ENCODE measurements around the gene PGF. TPM values are rescaled to one million over a fixed set of nuclear protein-coding genes. Genes with fewer than 3 reads are reported as not detected.

Gene PGF
- total RNA-seq, 2 experiments from 2014 or later: 0.28 TPM; not detected in 1

DNA sequence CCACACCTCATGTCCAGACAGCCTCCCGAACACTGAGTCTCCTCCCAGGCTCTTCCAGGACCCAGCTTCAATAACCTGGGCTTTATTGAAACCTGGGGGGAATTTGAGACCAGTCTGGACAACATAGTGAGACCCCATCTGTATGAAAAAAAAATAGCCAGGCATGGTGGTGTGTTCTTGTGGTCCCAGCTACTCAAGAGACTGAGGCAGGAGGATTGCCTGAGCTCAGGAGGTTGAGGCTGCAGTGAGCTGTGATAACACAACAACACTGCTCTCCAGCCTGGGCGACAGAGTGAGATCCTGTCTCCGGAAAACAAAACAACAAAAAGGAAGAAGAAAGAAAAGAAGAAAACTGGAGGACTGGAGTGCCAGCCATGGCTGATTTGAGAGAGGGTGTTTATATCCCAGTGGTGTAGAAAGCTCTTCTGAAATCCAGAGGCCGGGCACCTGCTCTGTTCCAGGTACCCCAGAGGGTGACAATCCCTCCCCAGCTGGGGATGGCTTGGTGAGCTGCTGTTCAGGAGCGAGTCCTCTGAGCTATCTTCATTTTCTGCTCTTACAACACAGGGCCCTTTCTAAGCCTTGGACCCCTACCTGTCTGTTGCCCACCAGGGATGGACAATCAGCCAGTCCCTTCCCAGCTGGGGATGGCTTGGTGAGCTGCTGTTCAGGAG lies 6.0 kb upstream of the PGF start:
- no peak overlapping the region for H3K4me3 Mint-ChIP-seq
- H3K36me3 Mint-ChIP-seq: no peaks in the 10 kb centered on the region
- peaks cover 33% of the 10 kb centered on the region for H3K27me3 Mint-ChIP-seq
- POLR2A ChIA-PET: no interaction called here
- peaks cover 10% of the 10 kb centered on the region for H3K4me1 Mint-ChIP-seq
- ATAC-seq (ENCODE audit: low read depth) (no peak), DNase-seq (no peak)
- no peaks in the 10 kb centered on the region for H3K9me3 Mint-ChIP-seq
- H3K27ac Mint-ChIP-seq: no peak overlapping the region

DNA sequence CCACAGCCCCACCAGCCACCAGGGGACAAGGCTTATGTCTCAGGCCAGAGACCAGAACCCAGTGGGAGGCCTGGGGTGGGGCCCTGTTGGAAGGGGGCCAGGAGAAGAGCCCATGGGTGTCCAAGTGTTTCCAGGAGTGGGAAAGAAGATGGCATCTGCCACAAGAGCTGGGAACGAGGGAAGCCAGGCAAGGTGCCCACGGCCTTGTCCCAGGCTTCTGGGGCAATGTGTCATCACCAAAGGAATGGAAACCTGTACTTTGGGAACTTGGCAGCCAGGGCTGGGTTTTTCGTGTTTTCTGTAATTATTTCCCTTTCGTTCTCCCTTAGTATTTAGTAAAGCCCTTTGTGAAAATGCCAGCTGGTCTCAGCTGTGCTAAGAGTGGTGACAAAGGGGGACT lies 5.3 kb upstream of the PGF start:
- POLR2A ChIA-PET: no interaction called here
- DNase-seq: no peak
- no peak for ATAC-seq (ENCODE audit: low read depth)
- Mint-ChIP-seq H3K4me1 (peaks cover 10% of the 10 kb centered on the region), H3K4me3 (no peak overlapping the region), H3K9me3 (no peaks in the 10 kb centered on the region), H3K27ac (no peak overlapping the region), H3K27me3 (peaks cover 34% of the 10 kb centered on the region), H3K36me3 (no peaks in the 10 kb centered on the region)

DNA sequence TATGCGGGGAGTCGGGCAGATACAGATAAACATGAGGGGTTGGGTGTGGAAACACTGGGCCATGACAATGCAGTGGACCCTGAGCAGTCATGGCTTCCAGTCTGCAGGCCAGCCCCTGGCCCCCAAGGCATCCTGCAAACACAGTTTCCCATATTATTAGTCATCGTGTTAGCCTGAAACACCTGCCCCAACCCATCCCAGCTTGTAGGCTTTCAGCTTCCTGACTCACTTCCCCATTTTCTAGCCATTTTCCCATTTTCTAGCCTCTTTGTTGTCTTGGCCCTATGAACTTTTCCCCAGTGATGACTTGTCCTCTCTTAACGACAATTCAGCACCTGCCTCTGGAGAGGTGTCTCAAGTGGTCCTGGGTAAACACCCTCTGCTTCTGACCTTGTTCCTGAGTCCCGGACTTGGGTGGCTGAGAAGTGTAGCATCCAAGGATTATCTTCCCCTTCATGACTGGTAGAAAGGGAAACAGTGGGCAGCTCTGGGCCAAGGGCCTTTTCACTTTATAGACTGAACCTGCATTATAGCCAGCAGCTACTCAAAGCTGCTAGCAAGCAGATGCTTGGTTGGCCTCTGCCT lies 4.3 kb upstream of the PGF start:
- peaks cover 32% of the 10 kb centered on the region for H3K27me3 Mint-ChIP-seq
- DNase-seq: no peak
- no peak overlapping the region for H3K4me3 Mint-ChIP-seq
- no peak overlapping the region for H3K27ac Mint-ChIP-seq
- H3K36me3 Mint-ChIP-seq: no peaks in the 10 kb centered on the region
- POLR2A ChIA-PET: no interaction called here
- ATAC-seq (ENCODE audit: low read depth): no peak
- H3K4me1 Mint-ChIP-seq: peaks cover 10% of the 10 kb centered on the region
- H3K9me3 Mint-ChIP-seq: no peaks in the 10 kb centered on the region

DNA sequence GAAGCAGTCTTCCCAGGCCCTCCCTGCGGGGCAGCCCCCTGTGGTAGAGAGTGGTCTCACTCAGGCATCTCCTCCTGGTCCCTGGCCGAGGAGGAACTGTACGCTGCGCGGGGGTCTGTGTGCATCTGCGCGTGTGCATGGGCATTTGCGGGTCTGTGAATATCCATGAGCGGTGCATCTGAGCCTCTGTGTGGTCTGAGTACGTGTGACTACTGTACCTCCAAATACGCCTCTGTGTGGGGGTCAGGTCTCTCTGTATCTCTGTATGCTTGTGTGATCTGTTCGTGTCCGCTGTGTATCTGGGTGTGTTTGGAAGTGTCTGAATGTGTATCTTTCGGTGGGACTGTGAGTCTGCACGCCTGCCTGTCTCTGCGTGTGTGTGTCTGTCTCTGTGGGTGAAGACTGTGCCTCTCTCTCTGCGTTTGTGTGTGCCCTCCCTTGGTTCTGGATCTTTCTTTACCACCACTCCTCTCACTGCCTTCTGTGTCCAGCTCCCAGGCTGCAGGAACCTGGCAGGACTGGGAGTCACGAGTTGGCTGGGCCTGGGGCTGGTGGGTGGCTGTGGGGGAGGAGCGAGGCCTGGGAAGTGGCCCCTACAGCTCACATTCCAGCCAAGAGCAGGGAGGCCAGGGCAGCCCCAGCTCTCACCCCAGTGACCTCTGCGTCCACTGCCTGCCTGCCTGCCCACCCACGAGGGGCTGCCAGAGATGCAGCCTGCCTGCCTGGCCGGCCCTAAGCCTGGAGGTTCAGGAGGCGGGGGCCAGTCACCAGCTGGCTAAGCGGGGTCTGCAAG lies 1.1 kb upstream of the PGF start:
- Mint-ChIP-seq H3K9me3 (no peaks in the 10 kb centered on the region), H3K27me3 (peaks cover 26% of the 10 kb centered on the region), H3K4me3 (peak overlapping the region; percentile 24), H3K27ac (no peak overlapping the region), H3K36me3 (no peaks in the 10 kb centered on the region), H3K4me1 (peaks cover 2% of the 10 kb centered on the region)
- DNase-seq (no peak), ATAC-seq (ENCODE audit: low read depth) (no peak)
- POLR2A ChIA-PET: no interaction called here

DNA sequence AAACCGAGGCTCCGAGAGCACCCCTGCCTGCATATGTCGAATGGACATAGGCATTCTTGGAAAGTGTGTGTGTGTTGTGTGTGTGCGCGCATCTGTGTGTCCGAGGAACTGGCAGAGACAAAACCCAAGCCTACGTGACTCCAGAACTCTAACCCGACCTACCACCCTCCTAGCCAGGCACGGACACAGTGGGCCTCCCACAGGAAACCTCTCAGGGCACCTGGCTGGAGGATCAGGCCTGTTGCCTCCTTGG lies 556 bp upstream of the PGF start:
- DNase-seq: no peak
- Mint-ChIP-seq H3K4me3 (peak overlapping the region; percentile 35), H3K27ac (no peak overlapping the region), H3K27me3 (peaks cover 26% of the 10 kb centered on the region), H3K9me3 (no peaks in the 10 kb centered on the region), H3K36me3 (no peaks in the 10 kb centered on the region), H3K4me1 (peaks cover 2% of the 10 kb centered on the region)
- ATAC-seq (ENCODE audit: low read depth): no peak
- POLR2A ChIA-PET: no interaction called here

DNA sequence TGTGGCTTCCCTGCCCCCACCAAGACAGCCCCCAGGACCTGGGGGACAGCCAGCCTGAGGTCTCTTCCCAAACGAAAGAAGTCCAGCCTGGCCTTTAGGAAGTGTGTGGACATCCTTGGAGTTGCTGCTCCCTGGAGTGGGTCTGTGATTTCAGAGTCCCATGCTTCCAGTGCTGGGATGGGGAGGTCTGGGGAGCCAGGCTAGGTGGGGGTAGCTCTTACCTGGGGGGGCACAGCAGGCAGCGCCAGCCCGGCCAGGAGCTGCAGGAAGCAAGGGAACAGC lies 509 bp downstream of the PGF start:
- ATAC-seq (ENCODE audit: low read depth): no peak
- H3K4me3 Mint-ChIP-seq: peak overlapping the region; percentile 71

DNA sequence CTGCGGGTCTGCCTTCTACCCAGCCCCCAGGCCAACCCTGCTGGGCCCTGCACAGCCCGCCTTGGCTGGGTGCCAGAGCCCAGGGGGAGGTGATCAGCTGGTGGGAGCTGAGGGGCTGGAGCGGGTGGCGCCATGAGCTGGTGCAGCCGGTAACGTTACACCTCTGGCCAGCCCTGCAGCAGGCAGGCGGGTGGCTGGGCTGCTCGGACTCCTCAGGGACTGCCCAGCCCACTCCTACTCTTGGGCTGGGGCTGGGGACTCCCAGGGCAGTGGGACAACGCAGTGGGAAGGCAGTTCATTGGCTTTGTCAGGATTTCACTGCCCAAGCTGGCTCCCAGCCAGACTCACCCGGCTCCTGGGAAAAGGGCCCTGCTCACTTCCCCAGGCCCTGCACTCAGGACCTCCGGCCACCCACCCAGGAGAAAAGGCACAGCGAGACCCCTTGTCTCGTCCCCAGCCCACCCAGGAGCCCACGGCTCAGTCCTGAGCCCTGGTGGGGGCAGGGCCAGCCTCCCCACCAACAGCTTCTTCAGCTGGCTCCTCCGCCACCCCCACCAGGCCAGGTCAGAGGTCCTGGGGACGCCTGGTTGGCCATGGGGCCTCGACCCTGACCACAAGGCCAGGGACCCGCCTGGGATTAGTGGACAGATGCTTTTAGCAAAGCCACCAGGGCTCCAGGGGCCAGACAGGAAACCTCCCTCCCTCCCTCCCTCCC lies 1.0 kb downstream of the PGF start:
- Mint-ChIP-seq H3K4me3 (no peak overlapping the region), H3K27me3 (peaks cover 21% of the 10 kb centered on the region), H3K36me3 (no peaks in the 10 kb centered on the region), H3K9me3 (no peaks in the 10 kb centered on the region), H3K27ac (no peak overlapping the region), H3K4me1 (no peaks in the 10 kb centered on the region)
- ATAC-seq (ENCODE audit: low read depth) (no peak), DNase-seq (no peak)
- POLR2A ChIA-PET: interaction anchor here (0.9 to 1.4 kb wide), 3 partner anchors 8 to 348 kb away, joined by 3 to 5 read pairs (median 5); no protein-coding TSS in a partner anchor

More for the DNA sequence above, 509 bp downstream of the PGF start:
- peaks cover 21% of the 10 kb centered on the region for H3K27me3 Mint-ChIP-seq
- no peaks in the 10 kb centered on the region for H3K36me3 Mint-ChIP-seq
- DNase-seq: no peak
- peaks cover 2% of the 10 kb centered on the region for H3K4me1 Mint-ChIP-seq
- POLR2A ChIA-PET: interaction anchor here (0.9 to 1.4 kb wide), 2 partner anchors 13 to 348 kb away, joined by 5 read pairs; no protein-coding TSS in a partner anchor
- no peaks in the 10 kb centered on the region for H3K9me3 Mint-ChIP-seq
- no peak overlapping the region for H3K27ac Mint-ChIP-seq

DNA sequence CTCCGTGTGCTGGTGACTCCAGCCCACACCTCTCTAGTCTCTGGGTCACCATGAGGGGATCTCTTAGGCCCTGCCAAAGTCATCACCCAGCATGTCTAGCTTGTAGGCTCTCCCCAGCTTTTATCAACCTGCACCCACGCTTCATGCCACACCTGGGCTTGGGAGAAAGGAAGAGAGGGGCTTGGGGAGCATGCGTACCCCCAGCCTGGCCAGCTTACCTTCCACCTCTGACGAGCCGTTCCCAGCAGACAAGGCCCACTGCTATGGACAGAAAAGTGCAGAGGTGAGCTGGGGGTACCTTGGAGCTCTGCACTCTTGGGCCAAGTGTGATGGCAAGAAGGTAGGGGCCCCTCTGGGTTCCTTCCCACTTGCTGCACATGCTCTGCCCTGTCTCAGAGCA lies 1.7 kb downstream of the PGF start:
- Mint-ChIP-seq H3K4me3 (no peak overlapping the region), H3K9me3 (no peaks in the 10 kb centered on the region), H3K27me3 (peaks cover 21% of the 10 kb centered on the region), H3K4me1 (no peaks in the 10 kb centered on the region), H3K27ac (no peak overlapping the region), H3K36me3 (no peaks in the 10 kb centered on the region)
- POLR2A ChIA-PET: interaction anchor here (1.0 to 1.4 kb wide), 2 partner anchors 7 to 12 kb away, joined by 3 to 5 read pairs; no protein-coding TSS in a partner anchor
- ATAC-seq (ENCODE audit: low read depth): no peak
- no peak for DNase-seq

DNA sequence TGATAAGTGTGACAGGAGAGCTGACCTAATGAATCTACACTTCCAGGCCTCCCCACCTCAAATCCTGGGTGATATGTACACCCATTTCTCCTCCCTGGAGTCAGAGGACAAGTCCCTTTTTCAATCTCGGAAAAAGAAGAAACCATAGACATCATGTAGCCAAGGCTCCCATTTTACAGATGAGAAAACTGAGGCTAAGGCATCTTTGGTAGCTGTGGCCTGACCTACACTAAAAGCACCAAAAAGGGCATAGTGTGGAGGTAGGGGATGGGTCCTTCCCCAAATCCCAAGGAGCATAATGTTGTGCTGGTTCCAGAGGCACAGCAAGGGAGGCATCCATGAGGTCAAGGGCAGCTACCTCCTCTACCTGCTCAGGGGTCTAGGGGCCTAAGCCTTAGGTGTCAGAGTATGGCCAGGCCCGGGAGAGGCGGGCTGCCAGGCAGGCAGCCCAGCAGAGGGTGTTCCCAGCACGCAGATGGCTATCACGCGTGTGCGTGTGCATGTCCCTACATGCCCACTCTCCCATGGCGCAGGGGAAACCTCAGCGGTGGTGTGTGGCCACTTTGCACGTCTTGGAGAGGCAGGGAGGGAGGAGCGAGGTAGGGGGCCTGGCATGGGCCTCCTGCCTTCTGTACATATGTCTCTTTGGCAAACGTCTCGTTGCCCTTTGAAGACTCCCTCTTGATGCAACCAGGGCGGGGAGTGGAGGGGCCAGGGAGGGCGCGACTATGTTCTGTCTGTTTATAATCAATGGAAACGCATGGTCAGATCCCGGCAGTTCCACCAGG lies 2.5 kb downstream of the PGF start:
- POLR2A ChIA-PET: no interaction called here
- H3K27ac Mint-ChIP-seq: no peak overlapping the region

DNA sequence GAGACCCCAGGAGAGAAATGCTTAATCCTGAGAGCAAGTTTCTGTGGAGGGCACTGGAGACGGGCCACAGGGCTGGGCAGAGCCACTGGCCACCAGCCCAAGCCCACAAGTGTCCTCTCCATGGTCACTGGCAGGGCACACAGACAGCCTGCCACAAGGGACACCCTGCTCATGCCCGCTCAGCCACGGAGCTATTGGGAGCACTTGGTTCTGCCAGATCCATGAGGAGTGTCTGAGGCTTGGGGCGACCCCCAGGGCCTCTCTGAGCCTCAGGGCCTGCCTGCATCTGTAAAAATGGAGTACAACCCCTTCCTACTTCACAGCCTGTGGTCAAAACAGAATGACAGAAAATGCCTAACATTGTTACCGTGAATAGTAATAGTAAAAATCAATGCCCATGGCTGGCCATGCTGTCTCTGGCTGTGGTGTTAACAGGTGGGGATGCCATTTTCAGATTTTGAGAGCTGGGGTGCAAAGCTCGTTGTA lies 3.2 kb downstream of the PGF start:
- Mint-ChIP-seq H3K27me3 (peaks cover 11% of the 10 kb centered on the region), H3K36me3 (no peaks in the 10 kb centered on the region), H3K27ac (no peak overlapping the region), H3K4me3 (no peak overlapping the region), H3K9me3 (no peaks in the 10 kb centered on the region), H3K4me1 (no peaks in the 10 kb centered on the region)
- DNase-seq (no peak), ATAC-seq (ENCODE audit: low read depth) (no peak)
- POLR2A ChIA-PET: no interaction called here

More for the DNA sequence above, 2.5 kb downstream of the PGF start:
- ATAC-seq (ENCODE audit: low read depth): no peak
- Mint-ChIP-seq H3K36me3 (no peaks in the 10 kb centered on the region), H3K4me3 (no peak overlapping the region), H3K9me3 (no peaks in the 10 kb centered on the region), H3K27me3 (peaks cover 17% of the 10 kb centered on the region), H3K4me1 (no peaks in the 10 kb centered on the region)
- DNase-seq: no peak

DNA sequence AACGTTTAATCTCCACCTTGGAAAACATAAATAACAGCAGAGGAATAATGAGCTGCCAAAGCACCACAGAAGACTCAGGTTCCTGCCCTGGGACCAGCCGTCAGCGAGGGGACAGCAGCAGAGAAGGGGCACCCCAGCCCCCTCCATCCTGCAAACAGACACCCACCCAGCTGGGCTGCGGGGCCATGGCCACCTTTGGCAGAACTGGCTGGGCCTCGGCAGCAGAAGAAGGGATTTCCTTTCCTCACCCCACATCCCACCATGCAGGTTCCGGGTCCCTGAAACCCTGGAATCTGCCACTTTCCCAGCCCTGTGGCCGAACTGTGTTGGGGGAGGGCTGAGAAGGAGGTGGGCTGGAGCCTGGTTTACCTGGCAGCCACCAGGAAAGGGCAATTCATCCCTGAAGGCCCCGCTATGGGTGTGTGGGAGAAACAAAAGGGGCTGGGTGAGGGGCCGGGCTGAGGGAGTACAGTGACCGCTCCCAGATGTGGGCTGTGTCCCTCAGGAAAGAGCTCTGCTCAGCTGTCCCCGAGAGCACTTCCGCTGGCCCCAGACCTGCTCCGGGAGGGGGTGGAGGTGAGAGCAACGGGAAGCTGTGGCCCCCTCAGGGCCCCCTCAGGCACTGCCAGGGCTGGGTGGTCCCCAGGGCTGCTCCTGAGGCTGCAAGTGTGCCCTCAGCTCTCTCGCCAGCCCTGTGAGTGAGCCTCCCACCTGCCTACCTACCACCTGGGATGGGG lies 3.8 kb downstream of the PGF start:
- Mint-ChIP-seq H3K27ac (no peak overlapping the region), H3K4me1 (peaks cover under 1% of the 10 kb centered on the region), H3K4me3 (no peak overlapping the region), H3K36me3 (no peaks in the 10 kb centered on the region), H3K27me3 (peaks cover 6% of the 10 kb centered on the region), H3K9me3 (no peaks in the 10 kb centered on the region)
- POLR2A ChIA-PET: interaction anchor here (1.1 kb wide), 1 partner anchor 111 kb away, joined by 3 read pairs; no protein-coding TSS in a partner anchor
- no peak for ATAC-seq (ENCODE audit: low read depth)
- DNase-seq: no peak

DNA sequence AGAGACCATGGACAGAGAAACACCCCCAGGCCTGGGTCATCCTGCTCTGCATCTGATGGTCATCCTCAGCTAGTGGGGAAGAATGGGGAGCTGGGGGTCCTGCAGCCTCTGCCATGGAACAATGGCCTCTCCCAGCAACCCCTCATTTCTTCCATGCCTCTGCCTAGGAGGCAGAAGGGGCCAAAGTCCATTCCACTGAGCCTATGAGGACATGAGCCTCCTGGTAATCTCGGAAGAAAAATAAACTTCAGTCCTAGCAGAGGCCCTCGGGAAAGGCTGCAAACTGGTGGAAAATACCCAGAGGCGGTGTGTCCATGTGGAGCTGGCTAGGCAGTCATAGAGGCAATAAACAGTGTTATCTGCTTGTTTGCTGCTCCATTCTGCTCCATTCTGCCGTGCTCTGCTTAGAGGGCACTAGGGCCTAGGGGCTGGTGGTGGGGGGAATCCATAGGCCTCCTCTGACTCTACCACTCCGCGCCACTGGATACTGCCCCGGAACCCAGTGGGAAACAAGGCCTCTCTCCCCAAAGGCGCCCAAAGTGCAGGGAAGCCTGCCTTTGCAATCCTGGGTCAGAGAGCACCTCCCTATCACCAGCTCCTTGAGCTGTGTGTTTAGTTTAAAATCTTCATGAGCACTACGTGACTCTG lies 4.5 kb downstream of the PGF start:
- Mint-ChIP-seq H3K27ac (no peak overlapping the region), H3K4me1 (peaks cover 5% of the 10 kb centered on the region), H3K4me3 (no peak overlapping the region), H3K27me3 (peaks cover 2% of the 10 kb centered on the region), H3K36me3 (no peaks in the 10 kb centered on the region), H3K9me3 (no peaks in the 10 kb centered on the region)
- no peak for DNase-seq
- no peak for ATAC-seq (ENCODE audit: low read depth)
- POLR2A ChIA-PET: interaction anchor here (1.1 kb wide), 1 partner anchor 112 kb away, joined by 3 read pairs; no protein-coding TSS in a partner anchor
